Measurements from ENCODE around the gene ZBED3.
"Not testable (repeated sequence)": the region's sequence is repeated elsewhere in the genome, so short reads cannot be mapped to it uniquely, and the experiment has no call there.

- TF ChIP-seq CTCF (IDR thresholded peaks at IDR 0.05; ENCODE audit: extremely low read depth in 1 of 2, insufficient read depth in 1 of 2, low read depth in 1 of 2, low read length in 2 of 2); EZH2 (IDR thresholded peaks at IDR 0.05; ENCODE audit: borderline replicate concordance, low read depth, low read length, severe bottlenecking); POLR2A (IDR thresholded peaks at IDR 0.05; ENCODE audit: low read depth, low read length); POLR2AphosphoS5 (IDR thresholded peaks at IDR 0.05; ENCODE audit: insufficient read depth, low read depth, low read length); FOS (IDR thresholded peaks at IDR 0.05; ENCODE audit: borderline replicate concordance, insufficient read depth, low read length); MYC (IDR thresholded peaks at IDR 0.05; ENCODE audit: low read depth, low read length); JUN (IDR thresholded peaks at IDR 0.05; ENCODE audit: borderline replicate concordance, insufficient read depth, insufficient read length, low read depth); MAX (IDR thresholded peaks at IDR 0.05; ENCODE audit: insufficient read depth, insufficient read length): not testable (repeated sequence)
Measured at GRCh38 chr5:77080479-77080878, 6.6 kb downstream of the ZBED3 start.

All from endothelial cell of umbilical vein (primary cell).